NCI-H226 (cell line): ENCODE data around the gene TRIM73.
"Not testable (repeated sequence)": the region's sequence is repeated elsewhere in the genome, so short reads cannot be mapped to it uniquely, and the experiment has no call there.

Experiments
- DNase-seq: peaks from one replicate; pipeline ENCODE4 v3.0.0-alpha.2; 2015

TRIM73 gene

DNA sequence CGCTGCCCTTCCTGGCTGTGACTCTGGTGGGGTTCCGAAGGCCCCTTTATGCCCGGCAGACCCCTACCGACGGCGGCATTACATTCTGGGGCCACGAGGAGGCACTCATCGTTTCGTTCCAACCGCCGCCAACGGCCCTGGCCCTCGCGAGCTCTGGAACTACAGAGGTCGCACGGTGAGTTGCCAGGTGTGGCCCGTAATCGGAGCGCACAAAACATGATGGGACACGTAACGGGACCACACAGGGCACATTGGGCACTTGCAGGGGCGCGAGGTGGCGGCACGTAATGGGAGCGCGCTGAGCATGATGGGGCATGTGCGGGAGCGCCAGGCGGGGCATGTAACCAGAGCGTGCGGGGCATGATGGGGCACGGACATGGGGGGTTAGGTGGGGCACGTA lies at the start of gene TRIM73:
Gene TRIM73, plus strand, starts transcription at position 301 of the 400 bp plus-strand sequence. CDS start 3,305 bp downstream, outside the sequence.
- not testable (repeated sequence) for DNase-seq

DNA sequence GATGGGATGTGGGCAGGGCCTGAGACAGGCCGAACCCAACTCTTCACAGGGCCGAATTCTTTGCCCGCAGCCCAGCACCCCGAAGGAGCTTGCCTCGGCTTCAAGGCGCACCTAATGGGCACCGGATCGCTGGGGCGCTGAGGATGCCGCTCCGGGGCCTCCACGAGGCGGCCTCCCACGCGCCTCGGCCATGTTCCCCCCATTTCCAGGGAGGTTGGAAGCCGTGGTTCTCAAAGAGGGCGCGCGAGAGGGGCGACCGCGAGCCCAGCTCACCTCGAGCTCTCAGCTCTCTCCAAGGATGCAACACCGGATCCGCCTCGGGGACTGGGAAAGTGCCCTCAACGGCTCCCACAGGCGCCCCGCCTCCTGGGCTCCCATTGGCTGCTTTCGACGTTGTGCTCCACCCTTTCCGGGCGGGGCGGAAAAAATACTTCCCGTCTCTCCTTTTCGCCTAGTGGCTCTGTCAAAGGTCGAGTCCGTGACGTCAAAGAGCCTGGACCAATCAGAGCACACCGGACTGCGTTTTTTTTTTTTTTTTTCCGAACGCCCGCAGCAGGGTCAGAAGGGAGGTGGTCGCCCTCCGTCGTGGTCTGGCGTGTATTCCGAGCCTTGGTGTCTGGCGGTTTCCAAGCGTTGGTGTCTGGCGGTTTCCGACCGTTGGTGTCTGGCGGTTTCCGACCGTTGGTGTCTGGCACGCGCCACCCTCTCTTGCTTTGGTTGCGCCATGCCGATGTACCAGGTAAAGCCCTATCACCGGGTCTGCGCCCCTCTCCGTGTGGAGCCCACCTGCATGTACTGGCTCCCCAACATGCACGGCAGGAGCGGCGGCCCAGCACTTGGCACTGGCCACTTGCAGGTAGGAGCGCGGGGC lies 36.5 kb upstream of the TRIM73 start:
- DNase-seq, result not testable (repeated sequence)

DNA sequence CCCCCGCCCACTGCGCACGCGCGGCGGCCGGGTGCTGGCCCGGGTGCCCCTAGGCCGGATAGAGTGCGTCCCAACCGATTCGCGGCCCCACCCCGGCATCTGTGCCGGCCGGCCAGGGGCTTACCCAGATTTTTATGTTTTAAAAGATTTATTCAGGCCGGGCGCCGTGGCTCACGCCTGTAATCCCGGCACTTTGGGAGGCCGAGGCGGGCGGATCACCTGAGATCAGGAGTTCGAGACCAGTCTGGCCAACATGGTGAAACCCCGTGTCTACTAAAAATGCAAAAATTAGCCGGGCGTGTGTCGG lies 35.9 kb upstream of the TRIM73 start:
- DNase-seq, result not testable (repeated sequence)

DNA sequence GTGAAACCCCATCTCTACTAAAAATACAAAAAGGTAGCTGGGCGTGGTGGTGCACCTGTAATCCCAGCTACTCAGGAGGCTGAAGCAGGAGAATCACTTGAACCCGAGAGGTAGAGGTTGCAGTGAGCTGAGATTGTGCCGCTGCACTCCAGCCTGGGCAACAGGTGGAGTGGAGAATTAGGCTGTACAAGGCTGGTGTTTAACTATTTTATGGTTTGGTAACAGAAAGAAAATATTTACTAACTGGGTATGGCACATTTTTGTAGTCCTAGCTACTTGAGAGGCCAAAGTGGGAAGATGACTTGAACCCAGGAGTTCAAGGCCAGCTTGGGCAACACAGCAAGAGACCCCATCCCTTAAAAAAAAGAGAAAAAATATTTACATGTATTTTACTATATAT lies 31.4 kb upstream of the TRIM73 start:
- not testable (repeated sequence) for DNase-seq

DNA sequence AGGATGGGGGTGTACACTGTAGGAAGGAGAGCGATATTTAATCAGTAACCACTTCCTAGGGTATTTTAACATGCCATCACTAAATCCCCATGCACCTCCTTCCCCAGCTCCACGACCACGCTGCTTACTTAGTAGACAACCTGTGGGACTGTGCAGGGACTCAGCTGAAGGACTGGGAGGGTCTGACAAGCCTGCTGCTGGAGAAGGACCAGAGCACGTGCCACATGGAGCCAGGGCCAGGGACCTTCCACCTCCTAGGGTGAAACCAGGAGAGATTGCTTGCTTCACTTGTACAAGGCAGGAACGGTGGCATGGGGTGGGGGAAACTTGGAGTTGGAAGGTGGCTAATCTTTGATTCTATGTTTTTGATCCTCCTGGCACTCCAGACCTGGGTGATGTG lies 28.8 kb upstream of the TRIM73 start:
- DNase-seq, result not testable (repeated sequence)

DNA sequence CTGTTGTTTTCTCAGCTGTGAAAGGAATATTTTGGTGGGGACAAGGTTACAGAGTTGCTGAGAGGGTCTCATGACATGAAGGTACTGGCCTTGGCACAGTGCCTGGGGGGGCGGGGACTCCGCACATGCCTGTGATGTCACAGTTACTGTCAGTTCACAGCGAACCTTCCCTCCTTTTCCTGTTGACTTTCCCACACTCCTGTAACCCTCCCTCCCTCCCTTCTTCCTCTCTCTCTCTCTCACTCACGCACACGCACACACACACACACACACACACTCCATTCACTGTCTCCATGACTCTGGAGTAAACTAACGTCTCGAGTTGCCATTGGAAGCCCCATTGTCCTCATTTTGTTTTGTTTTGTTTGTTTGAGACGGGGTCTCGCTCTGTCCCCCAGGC lies 28.1 kb upstream of the TRIM73 start:
- not testable (repeated sequence) for DNase-seq

DNA sequence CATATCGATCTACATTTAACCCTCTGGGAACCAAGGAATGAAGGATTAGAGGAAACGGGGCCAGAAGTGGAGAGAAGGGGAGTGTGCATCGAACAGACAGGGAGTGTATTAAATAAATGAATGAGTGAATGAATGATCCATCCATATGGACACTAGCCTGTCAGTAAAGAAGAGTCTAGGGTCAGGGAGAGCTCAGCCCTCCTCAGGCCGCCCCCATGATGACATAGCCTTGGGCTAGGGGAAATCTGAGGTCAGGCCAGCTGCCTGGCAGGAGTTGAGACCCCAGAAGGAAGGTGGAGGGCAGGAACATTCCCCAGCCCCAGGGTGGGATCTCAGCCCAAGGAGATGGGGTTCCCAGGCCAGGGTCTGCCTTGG lies 21.3 kb upstream of the TRIM73 start:
- not testable (repeated sequence) for DNase-seq

DNA sequence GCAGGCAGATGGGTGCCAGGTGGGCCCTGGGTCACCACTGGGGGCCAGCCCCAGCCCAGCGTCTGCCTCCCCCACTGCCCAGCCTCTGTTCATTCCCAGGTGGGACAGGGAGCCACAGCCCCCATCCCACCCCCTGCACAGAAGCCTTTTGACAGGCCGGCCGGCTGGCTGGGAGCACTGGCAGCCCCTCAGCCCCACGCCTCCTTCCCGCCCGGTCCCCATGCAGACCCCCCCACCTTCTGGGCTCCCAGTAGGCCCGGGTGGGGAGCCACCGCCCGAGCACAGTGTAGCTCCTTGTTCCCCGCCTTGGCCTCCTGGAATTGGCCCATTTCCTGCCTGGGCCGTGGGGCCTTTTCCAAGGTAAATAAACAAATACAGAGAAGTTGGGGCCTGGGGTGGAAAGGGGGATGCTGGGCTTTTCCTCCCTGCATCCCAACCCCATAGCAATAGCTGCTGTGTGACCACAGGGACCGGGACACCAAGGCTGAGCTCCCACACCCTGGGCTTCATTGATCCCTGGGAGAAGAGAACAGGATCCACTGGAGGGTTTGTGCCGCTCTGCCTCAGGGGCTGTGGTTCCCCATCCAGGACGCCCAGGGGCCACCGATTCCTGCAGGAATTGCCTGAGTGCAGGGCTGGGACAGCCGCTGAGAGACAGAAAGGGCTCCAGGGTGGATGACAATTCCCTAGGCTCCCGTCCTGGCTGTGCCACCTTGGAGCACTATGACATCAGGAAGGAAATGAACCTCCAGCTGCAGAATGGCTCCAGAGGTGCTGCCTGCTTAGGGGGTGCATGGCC lies 20.7 kb upstream of the TRIM73 start:
- not testable (repeated sequence) for DNase-seq

DNA sequence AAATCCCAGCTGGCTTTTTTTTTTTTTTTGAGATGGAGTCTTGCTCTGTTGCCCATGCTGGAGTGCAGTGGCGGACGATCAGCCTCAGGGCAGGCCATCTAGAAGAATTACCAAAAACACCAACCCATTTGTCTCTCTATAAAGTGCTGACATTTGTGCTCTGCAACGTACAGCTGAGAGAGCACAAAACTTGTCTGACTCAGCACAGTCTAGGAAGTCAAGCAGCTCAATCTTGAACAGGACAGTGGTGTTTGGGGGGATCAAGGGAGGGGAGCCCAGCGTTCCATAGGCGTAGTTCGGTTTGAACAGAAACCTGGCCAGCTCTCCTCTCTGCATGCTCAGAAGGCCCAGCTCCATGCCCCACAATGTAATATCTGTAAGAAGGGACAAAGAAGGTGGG lies 2.2 kb upstream of the TRIM73 start:
- DNase-seq, result not testable (repeated sequence)

DNA sequence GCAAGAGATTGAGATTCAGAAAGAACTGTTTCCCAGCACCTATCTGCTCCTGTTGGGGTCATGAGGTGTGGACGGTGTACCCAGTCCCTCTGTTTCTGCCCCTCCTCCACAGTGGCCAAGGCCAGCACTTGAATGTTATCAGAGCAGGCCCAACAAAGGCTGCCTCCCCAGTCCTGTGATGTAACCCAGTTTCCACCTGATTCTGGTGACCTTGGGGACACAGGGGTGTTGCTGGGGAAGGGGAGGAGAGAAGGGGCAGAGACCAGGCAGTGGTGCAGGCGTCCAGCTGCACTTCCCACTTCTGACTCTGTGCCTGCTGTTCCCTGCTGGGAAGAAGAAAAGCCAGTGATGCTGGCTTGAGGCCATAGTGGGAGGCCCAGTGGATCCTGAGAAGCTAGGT lies 2.4 kb downstream of the TRIM73 start:
- DNase-seq, result not testable (repeated sequence)

DNA sequence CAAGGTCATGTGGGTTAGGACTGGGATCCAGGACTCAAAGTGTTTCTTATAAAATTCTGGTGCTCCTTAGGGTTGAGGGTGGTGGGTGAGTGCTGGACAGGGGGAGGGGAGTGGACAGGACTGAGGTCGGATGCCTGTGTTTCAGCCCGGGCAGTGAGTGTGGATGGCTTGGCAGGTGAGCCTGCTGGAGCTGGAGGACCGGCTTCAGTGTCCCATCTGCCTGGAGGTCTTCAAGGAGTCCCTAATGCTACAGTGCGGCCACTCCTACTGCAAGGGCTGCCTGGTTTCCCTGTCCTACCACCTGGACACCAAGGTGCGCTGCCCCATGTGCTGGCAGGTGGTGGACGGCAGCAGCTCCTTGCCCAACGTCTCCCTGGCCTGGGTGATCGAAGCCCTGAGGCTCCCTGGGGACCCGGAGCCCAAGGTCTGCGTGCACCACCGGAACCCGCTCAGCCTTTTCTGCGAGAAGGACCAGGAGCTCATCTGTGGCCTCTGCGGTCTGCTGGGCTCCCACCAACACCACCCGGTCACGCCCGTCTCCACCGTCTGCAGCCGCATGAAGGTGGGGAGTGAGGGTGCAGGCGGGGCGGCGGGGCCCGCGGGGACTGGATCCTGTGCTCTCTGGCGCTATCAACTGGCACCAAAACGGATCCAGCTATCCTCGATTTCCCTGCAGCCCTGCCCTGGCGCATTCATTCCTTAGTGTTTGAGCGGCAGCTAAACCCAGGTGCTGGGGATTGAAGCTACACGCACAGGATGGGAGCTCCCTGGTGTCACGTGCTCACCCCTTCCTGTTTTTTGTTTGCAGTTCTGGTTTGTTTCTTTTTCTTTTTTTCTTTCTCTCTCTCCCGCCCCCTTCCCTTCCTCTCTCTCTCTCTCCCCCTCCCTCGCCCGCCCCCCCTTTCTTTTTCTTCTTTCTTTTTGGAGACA lies 3.6 kb downstream of the TRIM73 start:
- not testable (repeated sequence) for DNase-seq

DNA sequence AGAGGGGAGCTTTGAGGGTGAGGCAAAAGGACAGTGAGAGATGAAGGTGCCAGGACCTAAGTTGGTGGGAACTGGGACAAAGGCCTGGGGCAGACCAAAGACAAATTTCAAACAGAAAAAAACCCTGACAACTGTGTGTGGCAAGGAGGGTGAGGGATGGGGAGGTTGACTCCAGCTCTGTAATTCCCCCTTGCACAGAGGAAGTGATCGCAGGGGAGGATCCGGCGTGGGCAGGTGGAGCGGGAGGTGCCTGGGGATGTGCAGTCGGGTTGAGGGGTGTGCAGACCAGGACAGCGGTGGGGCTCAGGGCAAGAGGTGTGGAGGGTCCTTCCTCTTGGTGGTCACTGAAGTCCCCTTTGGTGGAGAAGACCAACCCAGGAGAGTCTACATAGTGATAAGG lies 5.1 kb downstream of the TRIM73 start:
- not testable (repeated sequence) for DNase-seq

DNA sequence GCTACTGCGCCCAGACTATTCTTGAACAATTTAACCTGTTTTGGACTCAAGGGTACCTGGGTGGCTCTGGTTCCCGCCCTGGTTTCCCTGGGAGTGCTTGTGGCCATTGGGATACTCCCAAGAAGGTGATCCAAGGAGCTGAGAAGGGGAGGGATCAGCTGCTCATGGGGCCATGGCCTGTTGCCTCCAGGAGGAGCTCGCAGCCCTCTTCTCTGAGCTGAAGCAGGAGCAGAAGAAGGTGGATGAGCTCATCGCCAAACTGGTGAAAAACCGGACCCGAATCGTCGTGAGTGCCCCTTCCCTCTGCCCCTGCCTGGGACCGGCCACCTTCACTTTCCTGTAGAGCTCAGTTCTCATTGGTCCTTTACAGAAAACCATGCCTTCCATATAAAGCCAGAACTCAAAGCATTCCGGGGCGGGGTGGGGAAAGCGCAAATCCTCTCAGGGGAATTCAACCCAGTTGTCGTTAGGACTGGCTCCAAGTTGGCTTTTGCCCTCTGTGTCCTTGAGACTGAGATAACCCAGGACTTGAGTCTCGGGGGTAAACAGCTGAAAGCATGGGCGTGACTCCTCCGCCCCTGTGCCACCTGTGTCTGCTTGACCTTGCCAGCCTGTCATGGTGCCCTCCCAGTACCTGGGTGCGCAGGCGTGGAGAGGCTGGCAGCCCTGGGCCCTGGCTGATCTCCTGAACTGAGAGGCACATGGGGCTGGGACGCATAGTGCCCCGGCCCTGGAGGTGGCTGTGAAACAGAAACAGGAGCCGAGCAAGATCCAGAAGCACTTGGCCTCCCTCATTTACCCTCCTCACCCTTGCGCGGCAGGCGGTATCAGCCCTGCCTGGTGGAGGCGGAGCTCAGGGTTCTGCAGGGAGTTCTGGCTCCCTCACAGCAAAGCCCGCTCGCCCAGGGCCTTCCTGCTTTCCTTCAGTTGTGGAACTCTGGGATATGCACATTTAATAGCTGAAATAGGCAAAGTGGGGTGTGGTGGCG lies 8.3 kb downstream of the TRIM73 start:
- DNase-seq, result not testable (repeated sequence)

DNA sequence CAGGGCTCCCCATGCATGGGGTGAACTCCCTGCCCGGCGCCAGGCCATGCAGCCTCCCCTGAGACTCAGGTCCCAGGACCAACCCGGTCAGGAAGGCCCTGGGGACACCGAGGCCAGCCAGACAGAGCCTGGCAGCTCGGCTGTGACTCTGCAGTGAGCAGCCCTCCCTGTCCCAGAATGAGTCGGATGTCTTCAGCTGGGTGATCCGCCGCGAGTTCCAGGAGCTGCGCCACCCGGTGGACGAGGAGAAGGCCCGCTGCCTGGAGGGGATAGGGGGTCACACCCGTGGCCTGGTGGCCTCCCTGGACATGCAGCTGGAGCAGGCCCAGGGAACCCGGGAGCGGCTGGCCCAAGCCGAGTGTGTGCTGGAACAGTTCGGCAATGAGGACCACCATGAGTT lies 9.2 kb downstream of the TRIM73 start:
- DNase-seq, result not testable (repeated sequence)

DNA sequence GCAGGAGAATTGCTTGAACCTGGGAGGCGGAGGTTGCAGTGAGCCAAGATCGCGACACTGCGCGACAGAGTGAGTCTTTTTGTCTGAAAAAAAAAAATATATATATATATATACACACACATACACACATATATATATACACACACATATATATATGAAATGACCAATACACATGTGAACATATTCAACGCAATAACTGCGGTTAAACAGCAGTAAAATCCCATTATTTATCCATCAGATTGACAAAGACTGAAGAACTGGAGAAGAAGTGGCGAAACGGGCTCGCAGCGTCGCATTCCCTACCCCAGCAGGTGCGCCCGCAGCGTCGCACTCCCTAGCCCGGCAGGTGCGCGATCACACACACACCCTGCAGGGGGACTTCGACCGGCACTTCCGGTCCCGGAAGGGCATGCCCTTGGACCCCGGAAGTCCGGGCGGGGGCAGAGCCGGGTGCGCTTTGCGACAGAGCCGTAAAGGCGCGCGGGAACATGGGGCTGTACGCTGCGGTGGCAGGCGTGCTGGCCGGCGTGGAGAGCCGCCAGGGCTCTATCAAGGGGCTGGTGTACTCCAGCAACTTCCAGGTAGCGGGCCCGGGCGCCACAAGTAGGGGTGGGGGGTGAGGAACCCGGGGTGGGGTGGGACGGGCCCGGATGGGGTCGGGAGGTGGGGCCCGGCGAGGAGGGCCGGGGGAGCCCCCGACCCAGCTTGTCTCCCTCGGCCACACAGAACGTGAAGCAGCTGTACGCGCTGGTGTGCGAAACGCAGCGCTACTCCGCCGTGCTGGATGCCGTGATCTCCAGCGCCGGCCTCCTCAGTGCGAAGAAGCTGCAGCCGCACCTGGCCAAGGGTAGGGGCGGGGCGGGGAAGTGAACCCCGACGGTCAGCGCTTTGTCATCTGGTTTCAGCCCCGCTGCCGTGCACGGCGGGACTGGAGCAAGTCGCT lies 14.7 kb downstream of the TRIM73 start:
- DNase-seq, result not testable (repeated sequence)

DNA sequence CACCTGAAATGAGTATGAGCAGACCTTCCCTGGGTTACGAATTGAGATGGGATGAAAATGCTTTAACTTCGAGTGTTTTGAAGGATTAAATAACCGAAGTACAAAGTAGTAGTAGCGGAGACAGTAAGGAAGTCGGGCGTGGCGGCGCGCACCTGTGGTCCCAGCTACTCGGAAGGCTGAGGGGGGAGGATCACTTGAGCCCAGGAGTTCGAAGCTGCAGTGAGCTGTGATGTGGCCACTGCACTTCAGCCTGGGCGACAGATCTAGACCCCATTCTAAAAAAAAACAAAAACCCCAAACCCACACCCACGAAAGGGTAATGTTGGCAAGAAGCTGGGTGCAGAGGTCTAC lies 15.4 kb downstream of the TRIM73 start:
- DNase-seq, result not testable (repeated sequence)

DNA sequence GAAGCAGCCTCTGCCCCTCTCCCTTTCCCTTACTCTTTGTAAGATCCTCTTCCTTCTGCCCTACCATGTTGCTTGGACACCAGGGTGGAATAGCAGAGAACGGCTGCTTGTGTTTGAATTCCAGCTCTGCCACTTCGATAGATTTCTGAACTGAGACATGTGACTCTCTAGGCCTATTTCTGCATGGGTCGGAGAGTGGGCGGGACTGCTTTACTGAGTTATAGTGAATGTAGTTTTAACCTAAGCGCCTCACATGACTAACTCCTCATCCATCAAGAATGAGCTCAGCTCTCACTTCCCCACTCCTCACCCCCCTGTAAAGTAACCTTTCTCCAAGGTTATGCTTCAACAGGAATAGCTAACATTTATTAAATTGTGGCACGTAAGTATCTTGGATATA lies 18.8 kb downstream of the TRIM73 start:
- not testable (repeated sequence) for DNase-seq

DNA sequence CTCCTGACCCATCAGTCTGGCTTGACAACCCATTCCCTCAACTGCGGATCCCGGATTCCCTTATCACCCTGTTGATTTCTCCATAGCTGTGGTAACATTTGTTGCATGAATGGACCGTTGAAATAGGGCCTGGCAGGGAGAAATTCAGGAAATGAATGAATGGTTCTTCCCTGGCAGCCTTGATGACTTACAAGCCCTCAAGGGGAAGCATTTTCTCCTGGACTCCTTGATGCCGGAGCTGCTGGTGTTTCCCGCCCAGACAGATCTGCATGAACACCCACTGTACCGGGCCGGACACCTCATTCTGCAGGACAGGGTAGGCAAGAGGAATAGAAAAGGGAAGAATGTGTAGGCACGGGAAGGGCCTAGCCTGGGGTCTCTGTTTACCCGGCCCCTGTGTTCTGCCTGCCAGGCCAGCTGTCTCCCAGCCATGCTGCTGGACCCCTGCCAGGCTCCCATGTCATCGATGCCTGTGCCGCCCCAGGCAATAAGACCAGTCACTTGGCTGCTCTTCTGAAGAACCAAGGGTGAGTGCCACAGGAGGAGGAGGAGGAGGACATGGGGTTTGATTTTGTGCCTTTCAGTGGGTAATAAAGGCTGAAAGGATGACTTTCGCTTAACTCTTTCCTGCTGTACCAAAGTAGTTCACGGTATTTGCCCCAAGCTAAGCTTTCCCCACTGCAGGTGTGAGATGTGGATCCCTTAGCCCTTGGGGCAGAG lies 19.4 kb downstream of the TRIM73 start:
- not testable (repeated sequence) for DNase-seq

DNA sequence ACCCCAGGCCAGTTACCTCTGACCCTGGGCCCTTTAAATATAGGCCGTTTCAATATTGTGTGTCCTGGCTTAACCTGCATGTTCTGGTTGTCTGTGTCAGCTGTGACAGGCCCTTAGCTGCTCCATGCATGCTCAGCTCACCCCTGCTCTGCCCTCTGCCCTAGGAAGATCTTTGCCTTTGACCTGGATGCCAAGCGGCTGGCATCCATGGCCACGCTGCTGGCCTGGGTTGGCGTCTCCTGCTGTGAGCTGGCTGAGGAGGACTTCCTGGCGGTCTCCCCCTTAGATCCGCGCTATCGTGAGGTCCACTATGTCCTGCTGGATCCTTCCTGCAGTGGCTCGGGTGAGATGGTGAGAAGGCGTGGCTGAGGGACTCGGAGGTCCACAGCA lies 20.0 kb downstream of the TRIM73 start:
- DNase-seq, result not testable (repeated sequence)
